OCI-LY1 (cell line): ENCODE data around the gene ETV6.

Experiments
- H2AFZ ChIP-seq: fragments of 200-600 bp; sonication (generic), shearing (Covaris generic); 2 replicates; pipeline ENCODE4 v1.6.0; 2014; ENCODE audit warnings: antibody characterized with exemption, mild to moderate bottlenecking, low read length
- H3F3A ChIP-seq: fragments of 200-600 bp; sonication (generic), shearing (Covaris generic); 2 replicates; pipeline ENCODE4 v1.6.0; 2014; ENCODE audit warnings: mild to moderate bottlenecking, antibody characterized with exemption, low read length, moderate library complexity; ENCODE audit not compliant: insufficient read depth
- H3K27ac ChIP-seq: fragments of 200-600 bp; sonication (generic); 2 replicates; pipeline ENCODE4 v1.5.1; 2014; ENCODE audit warnings: low read length, mixed run types, mild to moderate bottlenecking, low read depth; ENCODE audit not compliant: poor library complexity, severe bottlenecking
- H3K27me3 ChIP-seq: fragments of 200-600 bp; sonication (generic); 2 replicates; pipeline ENCODE4 v1.6.0; 2014; ENCODE audit warnings: antibody characterized with exemption, mild to moderate bottlenecking, low read length, moderate library complexity; ENCODE audit not compliant: insufficient read depth
- H3K36me3 ChIP-seq: fragments of 200-600 bp; sonication (generic); 2 replicates; pipeline ENCODE4 v1.6.1; 2014; ENCODE audit warnings: mild to moderate bottlenecking, antibody characterized with exemption, low read length, moderate library complexity, mixed read lengths; ENCODE audit not compliant: insufficient read depth
- H3K4me1 ChIP-seq: fragments of 200-600 bp; sonication (generic); 2 replicates; pipeline ENCODE4 v1.5.1; 2014; ENCODE audit warnings: mild to moderate bottlenecking, low read length, moderate library complexity; ENCODE audit not compliant: insufficient read depth, severe bottlenecking
- H3K4me2 ChIP-seq: fragments of 200-600 bp; sonication (generic), shearing (Covaris generic); 2 replicates; pipeline ENCODE4 v1.6.1; 2014; ENCODE audit warnings: low read length
- H3K4me3 ChIP-seq: fragments of 200-600 bp; sonication (generic); 2 replicates; pipeline ENCODE4 v1.5.1; 2014; ENCODE audit warnings: low read length, low read depth, mild to moderate bottlenecking, mixed read lengths; ENCODE audit not compliant: poor library complexity, severe bottlenecking
- H3K79me2 ChIP-seq: fragments of 200-600 bp; shearing (Covaris generic); 2 replicates; pipeline ENCODE4 v1.6.1; 2016; ENCODE audit warnings: mixed run types, low read length, mixed read lengths; ENCODE audit not compliant: insufficient read depth
- H3K9ac ChIP-seq: fragments of 200-600 bp; sonication (generic), shearing (Covaris generic); 2 replicates; pipeline ENCODE4 v1.6.1; 2014; ENCODE audit warnings: mild to moderate bottlenecking, low read length, mixed read lengths
- H3K9me2 ChIP-seq: fragments of 200-600 bp; sonication (generic), shearing (Covaris generic); 2 replicates; pipeline ENCODE4 v1.6.1; 2014; ENCODE audit warnings: low read depth, mild to moderate bottlenecking, low read length, mixed read lengths
- H3K9me3 ChIP-seq: fragments of 200-600 bp; shearing (Covaris generic); 2 replicates; pipeline ENCODE4 v1.6.1; 2014; ENCODE audit warnings: low read length, mixed read lengths
- H4K20me1 ChIP-seq: fragments of 200-600 bp; sonication (generic), shearing (Covaris generic); 2 replicates; pipeline ENCODE4 v1.6.0; 2016; ENCODE audit warnings: mild to moderate bottlenecking, low read length; ENCODE audit not compliant: insufficient read depth
- EZH2 ChIP-seq: fragments of 200-600 bp; sonication (generic), shearing (Covaris generic); IDR thresholded peaks from 2 replicates; pipeline ENCODE4 v1.8.0; 2017; ENCODE audit warnings: borderline replicate concordance, mixed run types, mild to moderate bottlenecking, antibody characterized with exemption, low read length, moderate library complexity, mixed read lengths
- TF ChIP-seq, protein P1 (sequence below): fragments of 200-600 bp; sonication (generic), shearing (Covaris generic); IDR thresholded peaks from 2 replicates; pipeline ENCODE4 v1.5.1; 2017; ENCODE audit warnings: mild to moderate bottlenecking, antibody characterized with exemption, low read length, moderate library complexity, mixed read lengths

Gene ETV6

GRCh38 chr12:11846488-11846887 is 197.0 kb downstream of the ETV6 start:
- Histone ChIP-seq H3F3A (no peaks in the 10 kb centered on the region), H3K9ac (no peak overlapping the region), H3K79me2 (no peaks in the 10 kb centered on the region), H2AFZ (no peak overlapping the region), H3K4me1 (peaks cover 13% of the 10 kb centered on the region), H3K4me3 (no peak overlapping the region), H3K27me3 (no peaks in the 10 kb centered on the region), H4K20me1 (no peaks in the 10 kb centered on the region), H3K9me2 (no peaks in the 10 kb centered on the region), H3K9me3 (no peaks in the 10 kb centered on the region), H3K36me3 (no peaks in the 10 kb centered on the region; the same call in 1 of the 2 replicates), H3K4me2 (no peak overlapping the region), H3K27ac (no peak overlapping the region)
- no peak for TF ChIP-seq EZH2
- TF ChIP-seq, protein P1, sequence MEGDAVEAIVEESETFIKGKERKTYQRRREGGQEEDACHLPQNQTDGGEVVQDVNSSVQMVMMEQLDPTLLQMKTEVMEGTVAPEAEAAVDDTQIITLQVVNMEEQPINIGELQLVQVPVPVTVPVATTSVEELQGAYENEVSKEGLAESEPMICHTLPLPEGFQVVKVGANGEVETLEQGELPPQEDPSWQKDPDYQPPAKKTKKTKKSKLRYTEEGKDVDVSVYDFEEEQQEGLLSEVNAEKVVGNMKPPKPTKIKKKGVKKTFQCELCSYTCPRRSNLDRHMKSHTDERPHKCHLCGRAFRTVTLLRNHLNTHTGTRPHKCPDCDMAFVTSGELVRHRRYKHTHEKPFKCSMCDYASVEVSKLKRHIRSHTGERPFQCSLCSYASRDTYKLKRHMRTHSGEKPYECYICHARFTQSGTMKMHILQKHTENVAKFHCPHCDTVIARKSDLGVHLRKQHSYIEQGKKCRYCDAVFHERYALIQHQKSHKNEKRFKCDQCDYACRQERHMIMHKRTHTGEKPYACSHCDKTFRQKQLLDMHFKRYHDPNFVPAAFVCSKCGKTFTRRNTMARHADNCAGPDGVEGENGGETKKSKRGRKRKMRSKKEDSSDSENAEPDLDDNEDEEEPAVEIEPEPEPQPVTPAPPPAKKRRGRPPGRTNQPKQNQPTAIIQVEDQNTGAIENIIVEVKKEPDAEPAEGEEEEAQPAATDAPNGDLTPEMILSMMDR = no peak

DNA sequence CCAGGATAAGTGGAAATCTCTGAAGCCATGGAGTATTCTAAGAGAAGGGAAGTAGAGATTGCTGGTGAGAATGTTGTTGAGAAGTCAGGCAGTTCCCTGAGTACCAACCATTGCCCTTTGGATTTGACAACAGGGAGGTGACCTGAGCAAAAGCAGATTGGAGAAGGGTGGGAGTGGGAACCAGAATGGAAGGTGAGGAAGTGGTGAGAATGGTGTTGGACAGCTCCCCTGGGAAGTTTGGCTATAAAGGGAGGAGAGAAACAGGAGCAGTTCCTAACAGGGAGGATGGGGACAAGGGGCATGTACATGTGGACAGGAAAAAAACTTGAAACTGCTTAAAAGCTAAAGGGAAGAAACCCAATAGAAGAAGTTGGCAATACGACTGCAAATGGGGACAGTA is 198.1 kb downstream of the ETV6 start:
- H3K9ac ChIP-seq = no peak overlapping the region
- H3K9me2 ChIP-seq = no peaks in the 10 kb centered on the region
- no peak overlapping the region for H3K27ac ChIP-seq
- H3K27me3 ChIP-seq = no peaks in the 10 kb centered on the region
- no peaks in the 10 kb centered on the region; the same call in 1 of the 2 replicates for H3K36me3 ChIP-seq
- H4K20me1 ChIP-seq = no peaks in the 10 kb centered on the region
- no peak overlapping the region for H2AFZ ChIP-seq
- no peaks in the 10 kb centered on the region for H3K9me3 ChIP-seq
- TF ChIP-seq, protein P1 = no peak
- no peak for TF ChIP-seq EZH2
- H3F3A ChIP-seq = no peaks in the 10 kb centered on the region
- H3K4me2 ChIP-seq = no peak overlapping the region
- peaks cover 23% of the 10 kb centered on the region for H3K4me1 ChIP-seq
- H3K79me2 ChIP-seq = no peaks in the 10 kb centered on the region
- no peak overlapping the region for H3K4me3 ChIP-seq

- TF ChIP-seq, protein P1 = no peak
- no peak for TF ChIP-seq EZH2
- Histone ChIP-seq H3K27ac (no peak overlapping the region), H3K9me3 (no peaks in the 10 kb centered on the region), H3K4me1 (peaks cover 47% of the 10 kb centered on the region), H4K20me1 (no peaks in the 10 kb centered on the region), H3F3A (no peaks in the 10 kb centered on the region), H2AFZ (no peak overlapping the region), H3K79me2 (no peaks in the 10 kb centered on the region), H3K4me3 (no peak overlapping the region), H3K9me2 (no peaks in the 10 kb centered on the region), H3K4me2 (no peak overlapping the region), H3K9ac (no peak overlapping the region), H3K27me3 (no peaks in the 10 kb centered on the region), H3K36me3 (no peaks in the 10 kb centered on the region)
Measured at GRCh38 chr12:11849757-11850504, 200.5 kb downstream of the ETV6 start.
